WTC11 (cell line): ENCODE data around the gene CAMSAP1. TPM values are rescaled to one million over a fixed set of nuclear protein-coding genes. Genes with fewer than 3 reads are reported as not detected.

Experiments
- ATAC-seq: fragments of 200-7000 bp; cut with Tn5 transposase; 2 replicates; pipeline ENCODE4 v1.10.0; 2021; ENCODE audit warnings: mild to moderate bottlenecking, moderate library complexity
- CTCF ChIA-PET: fragments of 300-600 bp; sonication (Branson Sonifier 250); formaldehyde crosslinking; loops from one replicate; lab custom pipeline; 2021; ENCODE audit warnings: antibody characterized with exemption; lab: Charles Lee
- POLR2A ChIA-PET: fragments of 350-600 bp; sonication (Branson Sonifier 250); formaldehyde crosslinking; loops from one replicate; lab custom pipeline; 2021; ENCODE audit warnings: antibody characterized with exemption; lab: Charles Lee
- DNase-seq: peaks from one replicate; pipeline ENCODE4 v3.0.0; 2021; ENCODE audit warnings: low spot score
- H3K27ac Mint-ChIP-seq: 2 replicates; pipeline ENCODE4 v1.8.0; 2021; ENCODE audit warnings: mixed read lengths
- H3K27me3 Mint-ChIP-seq: 2 replicates; pipeline ENCODE4 v1.8.0; 2021; ENCODE audit warnings: low read depth, mild to moderate bottlenecking, moderate library complexity, mixed read lengths
- H3K36me3 Mint-ChIP-seq: 2 replicates; pipeline ENCODE4 v1.8.0; 2021; ENCODE audit warnings: mixed read lengths
- H3K4me1 Mint-ChIP-seq: 2 replicates; pipeline ENCODE4 v1.8.0; 2022; ENCODE audit warnings: mixed read lengths
- H3K4me3 Mint-ChIP-seq: 2 replicates; pipeline ENCODE4 v1.8.0; 2021; ENCODE audit warnings: mild to moderate bottlenecking, moderate library complexity, mixed read lengths
- H3K9me3 Mint-ChIP-seq: 2 replicates; pipeline ENCODE4 v1.8.0; 2021; ENCODE audit warnings: mixed read lengths
- GTF2I ChIP-seq: fragments of 250-450 bp; sonication (Bioruptor Pico); conservative IDR thresholded peaks from 2 replicates; pipeline ENCODE4 v1.4.0; 2021; ENCODE audit warnings: mild to moderate bottlenecking
- HMGA2 ChIP-seq: fragments of 250-450 bp; sonication (Bioruptor Pico); IDR thresholded peaks from 2 replicates; pipeline ENCODE4 v1.4.0; 2021; ENCODE audit warnings: mild to moderate bottlenecking, moderate library complexity
- TP53 ChIP-seq: sonication (generic); formaldehyde crosslinking; IDR thresholded peaks from 2 replicates; pipeline ENCODE4 v1.8.1; 2023; ENCODE audit warnings: mild to moderate bottlenecking, missing genetic modification reagents
- ZNF219 ChIP-seq: sonication (generic); formaldehyde crosslinking; IDR thresholded peaks from 2 replicates; pipeline ENCODE4 v1.8.0; 2023; ENCODE audit warnings: missing genetic modification reagents, mild to moderate bottlenecking, borderline replicate concordance
- ZNF263 ChIP-seq: sonication (generic); formaldehyde crosslinking; IDR thresholded peaks from 2 replicates; pipeline ENCODE4 v1.8.1; 2022; ENCODE audit warnings: low read depth, mild to moderate bottlenecking, moderate library complexity, missing genetic modification reagents
- ZNF317 ChIP-seq: sonication (generic); formaldehyde crosslinking; IDR thresholded peaks from 2 replicates; pipeline ENCODE4 v1.8.1; 2023; ENCODE audit warnings: low read depth, mild to moderate bottlenecking, moderate library complexity, missing genetic modification reagents, borderline replicate concordance
- ZNF671 ChIP-seq: fragments of 250-450 bp; sonication (Bioruptor Pico); IDR thresholded peaks from 2 replicates; pipeline ENCODE4 v1.8.0; 2021; ENCODE audit warnings: mild to moderate bottlenecking
- total RNA-seq: library from RNA; stranded (reverse); gene quantifications from 3 replicates; pipeline ENCODE4 v1.2.3, GENCODE V29; 2021
- TF ChIP-seq, protein P1 (sequence below): sonication (generic); formaldehyde crosslinking; IDR thresholded peaks from 2 replicates; pipeline ENCODE4 v1.8.1; 2023; ENCODE audit warnings: mild to moderate bottlenecking, missing genetic modification reagents, moderate library complexity
- TF ChIP-seq, protein P2 (sequence below): fragments of 200-600 bp; IDR thresholded peaks from 2 replicates; pipeline ENCODE4 v1.8.0; 2022; ENCODE audit warnings: antibody characterized with exemption
- TF ChIP-seq, protein P3 (sequence below): sonication (generic); formaldehyde crosslinking; IDR thresholded peaks from 2 replicates; pipeline ENCODE4 v1.8.0; 2022; ENCODE audit warnings: missing genetic modification reagents
- TF ChIP-seq, protein P4 (sequence below): sonication (generic); formaldehyde crosslinking; IDR thresholded peaks from 2 replicates; pipeline ENCODE4 v1.8.0; 2022; ENCODE audit warnings: mild to moderate bottlenecking, missing genetic modification reagents

The CAMSAP1 gene
- total RNA-seq, 1 experiment from 2014 or later = 40.5 TPM

DNA sequence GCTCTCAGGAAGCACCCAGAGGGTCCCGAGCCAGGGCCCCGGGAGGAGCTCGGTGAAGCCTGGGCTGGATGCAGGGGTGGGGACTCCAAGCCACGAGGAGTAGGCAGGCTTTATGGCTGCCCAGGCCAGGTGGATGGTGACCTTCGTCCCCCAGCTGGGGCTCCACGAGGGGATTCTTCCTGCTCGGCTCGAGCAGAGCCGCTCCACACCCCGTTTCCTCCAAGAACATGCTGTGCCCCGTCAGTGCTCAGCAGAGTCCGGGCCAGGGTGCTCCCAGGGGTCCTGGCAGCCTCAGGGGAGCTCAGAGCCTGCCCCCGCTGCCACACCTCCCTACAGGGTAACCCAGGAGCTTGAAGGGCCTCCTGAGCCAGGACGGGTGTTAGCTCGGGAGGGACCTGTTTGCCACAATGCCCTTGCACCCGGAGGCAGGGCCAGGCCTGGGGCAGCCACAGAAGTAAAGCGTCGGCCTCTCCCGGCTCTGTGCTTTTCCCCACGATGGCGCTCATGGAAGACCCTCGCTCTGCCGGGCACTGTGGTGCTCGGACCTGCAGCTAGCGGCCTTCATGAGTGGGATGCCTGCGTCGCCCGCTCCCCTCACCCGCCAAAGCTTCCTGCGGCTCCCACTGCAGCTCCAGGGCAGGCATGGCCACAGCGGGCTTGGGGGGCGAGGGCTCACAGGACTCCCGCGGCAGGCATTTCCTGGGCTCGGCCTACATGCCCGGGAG is 118.6 kb downstream of the CAMSAP1 start:
- no peak for DNase-seq
- Mint-ChIP-seq H3K36me3 (no peaks in the 10 kb centered on the region), H3K27me3 (no peaks in the 10 kb centered on the region), H3K27ac (no peak overlapping the region), H3K9me3 (no peaks in the 10 kb centered on the region), H3K4me1 (no peaks in the 10 kb centered on the region), H3K4me3 (no peak overlapping the region)
- no peak for ATAC-seq
- TF ChIP-seq, protein P1, sequence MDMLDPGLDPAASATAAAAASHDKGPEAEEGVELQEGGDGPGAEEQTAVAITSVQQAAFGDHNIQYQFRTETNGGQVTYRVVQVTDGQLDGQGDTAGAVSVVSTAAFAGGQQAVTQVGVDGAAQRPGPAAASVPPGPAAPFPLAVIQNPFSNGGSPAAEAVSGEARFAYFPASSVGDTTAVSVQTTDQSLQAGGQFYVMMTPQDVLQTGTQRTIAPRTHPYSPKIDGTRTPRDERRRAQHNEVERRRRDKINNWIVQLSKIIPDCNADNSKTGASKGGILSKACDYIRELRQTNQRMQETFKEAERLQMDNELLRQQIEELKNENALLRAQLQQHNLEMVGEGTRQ (CRISPR knock-in tag) = no peak
- CTCF ChIA-PET = interaction anchor here (1.2 to 5.4 kb wide), 2 partner anchors 9 to 266 kb away, joined by 3 to 27 read pairs; no protein-coding TSS in a partner anchor
- POLR2A ChIA-PET = no interaction called here

DNA sequence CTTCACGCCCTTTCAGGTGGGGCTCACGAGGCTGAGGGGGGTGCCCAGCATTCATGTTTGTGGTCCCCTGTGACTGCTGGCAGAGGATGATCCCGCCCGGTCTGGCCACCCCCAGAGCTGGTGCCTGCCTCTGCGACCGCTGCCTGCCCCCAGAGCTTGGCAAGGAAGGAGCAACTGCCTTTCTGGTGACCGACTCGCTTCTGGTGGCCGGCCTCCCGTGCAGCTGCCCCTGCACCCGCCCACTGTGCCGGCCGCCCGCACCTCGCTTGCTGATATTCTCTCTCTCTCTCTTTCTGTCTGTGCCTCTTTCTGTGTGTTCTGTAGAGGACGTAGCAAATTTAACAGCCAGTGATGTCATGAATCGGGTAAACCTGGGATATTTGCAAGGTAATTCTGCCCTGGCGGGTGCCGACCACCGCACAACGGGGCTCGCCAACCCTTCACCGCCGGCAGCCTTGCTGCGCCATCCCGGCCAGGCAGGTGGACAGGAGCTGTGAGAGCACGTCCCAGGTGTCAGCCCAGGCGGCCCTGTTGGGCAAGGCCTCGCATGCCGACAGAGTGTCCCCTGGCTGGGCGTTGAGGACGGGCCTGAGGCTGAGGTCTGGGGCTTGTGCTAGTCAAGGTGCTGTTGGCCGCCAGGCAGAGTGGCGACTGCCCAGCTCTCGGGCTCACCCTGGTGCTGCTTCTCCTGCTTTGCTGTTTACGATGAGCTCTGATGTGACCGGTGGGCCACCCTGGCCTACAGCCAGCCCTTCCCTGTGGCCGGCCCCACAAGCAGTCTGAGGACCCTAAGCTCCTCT is 119.4 kb downstream of the CAMSAP1 start:
- Mint-ChIP-seq H3K27ac (peak overlapping the region; percentile 50), H3K27me3 (no peaks in the 10 kb centered on the region), H3K4me3 (no peak overlapping the region), H3K36me3 (no peaks in the 10 kb centered on the region), H3K4me1 (no peaks in the 10 kb centered on the region), H3K9me3 (no peaks in the 10 kb centered on the region)
- CTCF ChIA-PET = interaction anchor here (0.7 to 5.4 kb wide), 5 partner anchors 10 to 265 kb away, joined by 3 to 27 read pairs (median 3); no protein-coding TSS in a partner anchor
- no peak for DNase-seq
- POLR2A ChIA-PET = no interaction called here
- no peak for ATAC-seq
- TF ChIP-seq TP53 (CRISPR knock-in tag) (no peak), ZNF671 (CRISPR knock-in tag) (no peak)
- TF ChIP-seq, protein P2, sequence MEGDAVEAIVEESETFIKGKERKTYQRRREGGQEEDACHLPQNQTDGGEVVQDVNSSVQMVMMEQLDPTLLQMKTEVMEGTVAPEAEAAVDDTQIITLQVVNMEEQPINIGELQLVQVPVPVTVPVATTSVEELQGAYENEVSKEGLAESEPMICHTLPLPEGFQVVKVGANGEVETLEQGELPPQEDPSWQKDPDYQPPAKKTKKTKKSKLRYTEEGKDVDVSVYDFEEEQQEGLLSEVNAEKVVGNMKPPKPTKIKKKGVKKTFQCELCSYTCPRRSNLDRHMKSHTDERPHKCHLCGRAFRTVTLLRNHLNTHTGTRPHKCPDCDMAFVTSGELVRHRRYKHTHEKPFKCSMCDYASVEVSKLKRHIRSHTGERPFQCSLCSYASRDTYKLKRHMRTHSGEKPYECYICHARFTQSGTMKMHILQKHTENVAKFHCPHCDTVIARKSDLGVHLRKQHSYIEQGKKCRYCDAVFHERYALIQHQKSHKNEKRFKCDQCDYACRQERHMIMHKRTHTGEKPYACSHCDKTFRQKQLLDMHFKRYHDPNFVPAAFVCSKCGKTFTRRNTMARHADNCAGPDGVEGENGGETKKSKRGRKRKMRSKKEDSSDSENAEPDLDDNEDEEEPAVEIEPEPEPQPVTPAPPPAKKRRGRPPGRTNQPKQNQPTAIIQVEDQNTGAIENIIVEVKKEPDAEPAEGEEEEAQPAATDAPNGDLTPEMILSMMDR = no peak

DNA sequence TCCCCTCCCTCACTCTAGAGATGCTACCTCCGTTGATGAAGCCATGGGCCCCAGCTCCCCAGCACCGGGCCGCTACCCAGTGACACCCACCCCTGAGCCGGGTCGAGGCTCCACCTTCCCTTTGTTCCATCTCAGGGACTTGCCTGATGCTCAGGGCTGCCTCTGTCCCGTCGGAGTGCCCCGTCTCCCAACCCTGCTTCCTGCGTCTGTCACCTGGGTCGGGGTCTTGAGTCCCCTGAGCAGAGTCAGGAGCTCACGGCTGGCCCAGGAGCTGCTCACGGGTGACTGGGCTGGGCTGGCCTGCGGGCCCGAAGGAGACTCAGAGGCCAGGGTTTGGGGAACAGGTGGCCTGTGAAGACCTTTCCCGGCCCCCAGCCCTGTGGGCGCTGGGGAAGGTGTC is 120.0 kb downstream of the CAMSAP1 start:
- Mint-ChIP-seq H3K4me1 (no peaks in the 10 kb centered on the region), H3K27me3 (no peaks in the 10 kb centered on the region), H3K27ac (no peak overlapping the region; the same call in 1 of the 2 replicates), H3K36me3 (no peaks in the 10 kb centered on the region), H3K9me3 (no peaks in the 10 kb centered on the region), H3K4me3 (no peak overlapping the region)
- ATAC-seq = no peak
- ChIA-PET CTCF (interaction anchor here (0.7 to 5.4 kb wide), 5 partner anchors 10 to 264 kb away, joined by 3 to 27 read pairs (median 3); no protein-coding TSS in a partner anchor), POLR2A (no interaction called here)
- DNase-seq = no peak
- TF ChIP-seq ZNF317 (CRISPR knock-in tag) = no peak
- no peak for TF ChIP-seq GTF2I (CRISPR knock-in tag)
- TF ChIP-seq ZNF263 (CRISPR knock-in tag) = no peak
- no peak for TF ChIP-seq HMGA2 (CRISPR knock-in tag)
- TF ChIP-seq ZNF219 (CRISPR knock-in tag) = no peak
- TF ChIP-seq, protein P3, sequence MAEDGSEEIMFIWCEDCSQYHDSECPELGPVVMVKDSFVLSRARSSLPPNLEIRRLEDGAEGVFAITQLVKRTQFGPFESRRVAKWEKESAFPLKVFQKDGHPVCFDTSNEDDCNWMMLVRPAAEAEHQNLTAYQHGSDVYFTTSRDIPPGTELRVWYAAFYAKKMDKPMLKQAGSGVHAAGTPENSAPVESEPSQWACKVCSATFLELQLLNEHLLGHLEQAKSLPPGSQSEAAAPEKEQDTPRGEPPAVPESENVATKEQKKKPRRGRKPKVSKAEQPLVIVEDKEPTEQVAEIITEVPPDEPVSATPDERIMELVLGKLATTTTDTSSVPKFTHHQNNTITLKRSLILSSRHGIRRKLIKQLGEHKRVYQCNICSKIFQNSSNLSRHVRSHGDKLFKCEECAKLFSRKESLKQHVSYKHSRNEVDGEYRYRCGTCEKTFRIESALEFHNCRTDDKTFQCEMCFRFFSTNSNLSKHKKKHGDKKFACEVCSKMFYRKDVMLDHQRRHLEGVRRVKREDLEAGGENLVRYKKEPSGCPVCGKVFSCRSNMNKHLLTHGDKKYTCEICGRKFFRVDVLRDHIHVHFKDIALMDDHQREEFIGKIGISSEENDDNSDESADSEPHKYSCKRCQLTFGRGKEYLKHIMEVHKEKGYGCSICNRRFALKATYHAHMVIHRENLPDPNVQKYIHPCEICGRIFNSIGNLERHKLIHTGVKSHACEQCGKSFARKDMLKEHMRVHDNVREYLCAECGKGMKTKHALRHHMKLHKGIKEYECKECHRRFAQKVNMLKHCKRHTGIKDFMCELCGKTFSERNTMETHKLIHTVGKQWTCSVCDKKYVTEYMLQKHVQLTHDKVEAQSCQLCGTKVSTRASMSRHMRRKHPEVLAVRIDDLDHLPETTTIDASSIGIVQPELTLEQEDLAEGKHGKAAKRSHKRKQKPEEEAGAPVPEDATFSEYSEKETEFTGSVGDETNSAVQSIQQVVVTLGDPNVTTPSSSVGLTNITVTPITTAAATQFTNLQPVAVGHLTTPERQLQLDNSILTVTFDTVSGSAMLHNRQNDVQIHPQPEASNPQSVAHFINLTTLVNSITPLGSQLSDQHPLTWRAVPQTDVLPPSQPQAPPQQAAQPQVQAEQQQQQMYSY (CRISPR knock-in tag) = no peak
- TF ChIP-seq, protein P4, sequence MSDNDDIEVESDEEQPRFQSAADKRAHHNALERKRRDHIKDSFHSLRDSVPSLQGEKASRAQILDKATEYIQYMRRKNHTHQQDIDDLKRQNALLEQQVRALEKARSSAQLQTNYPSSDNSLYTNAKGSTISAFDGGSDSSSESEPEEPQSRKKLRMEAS (CRISPR knock-in tag) = no peak
